Neural cell (in vitro differentiated cells): ENCODE results near the gene INPP5A. TPM values are rescaled to one million over a fixed set of nuclear protein-coding genes. Genes with fewer than 3 reads are reported as not detected.

Experiments
- H2AFZ ChIP-seq: fragments of 200-600, 300-800 bp; sonication (generic), shearing (Covaris generic); 2 replicates; pipeline ENCODE4 v1.6.0; 2014; ENCODE audit warnings: low read depth, mild to moderate bottlenecking, antibody characterized with exemption, low read length, moderate library complexity
- H3F3A ChIP-seq: fragments of 200-600 bp; shearing (Covaris generic); 2 replicates; pipeline ENCODE4 v1.6.1; 2016; ENCODE audit warnings: mild to moderate bottlenecking, moderate library complexity, mixed read lengths, antibody characterized with exemption, low read length; ENCODE audit not compliant: insufficient read depth, poor library complexity, severe bottlenecking
- H3K27ac ChIP-seq: fragments of 200-600, 300-800 bp; sonication (generic), shearing (Covaris generic); 2 replicates; pipeline ENCODE4 v1.5.1; 2014; ENCODE audit warnings: mild to moderate bottlenecking, low read length, moderate library complexity
- H3K27me3 ChIP-seq: fragments of 300-800, 200-600 bp; sonication (generic), shearing (Covaris generic); 2 replicates; pipeline ENCODE4 v1.6.0; 2014; ENCODE audit warnings: mild to moderate bottlenecking, low read depth, low read length, moderate library complexity; ENCODE audit not compliant: insufficient read depth
- H3K36me3 ChIP-seq: fragments of 300-800, 200-600 bp; sonication (generic), shearing (Covaris generic); 2 replicates; pipeline ENCODE4 v1.5.1; 2014; ENCODE audit warnings: mild to moderate bottlenecking, antibody characterized with exemption, low read length, moderate library complexity; ENCODE audit not compliant: insufficient read depth
- H3K4me2 ChIP-seq: fragments of 300-800, 200-600 bp; sonication (generic), shearing (Covaris generic); 2 replicates; pipeline ENCODE4 v1.6.0; 2014; ENCODE audit warnings: mild to moderate bottlenecking, low read length
- H3K4me3 ChIP-seq: fragments of 300-800, 200-600 bp; sonication (generic), shearing (Covaris generic); 2 replicates; pipeline ENCODE4 v1.5.1; 2014; ENCODE audit warnings: mild to moderate bottlenecking, low read length, moderate library complexity
- H3K79me2 ChIP-seq: fragments of 200-600 bp; shearing (Covaris generic); replicated peaks from 2 replicates; pipeline ENCODE4 v1.6.0; 2014; ENCODE audit warnings: mild to moderate bottlenecking, low read length, moderate library complexity; ENCODE audit not compliant: insufficient read depth
- H3K9ac ChIP-seq: fragments of 300-800, 200-600 bp; sonication (generic), shearing (Covaris generic); 2 replicates; pipeline ENCODE4 v1.6.1; 2016; ENCODE audit warnings: mild to moderate bottlenecking, low read length, mixed read lengths
- H3K9me2 ChIP-seq: fragments of 200-600 bp; shearing (Covaris generic); 2 replicates; pipeline ENCODE4 v1.6.1; 2016; ENCODE audit warnings: mild to moderate bottlenecking, low read length, mixed read lengths; ENCODE audit not compliant: insufficient read depth
- H3K9me3 ChIP-seq: fragments of 200-600, 300-800 bp; sonication (generic), shearing (Covaris generic); 2 replicates; pipeline ENCODE4 v1.6.1; 2016; ENCODE audit warnings: mild to moderate bottlenecking, mixed run types, low read length, moderate library complexity, mixed read lengths
- H4K20me1 ChIP-seq: fragments of 200-600 bp; shearing (Covaris generic); 2 replicates; pipeline ENCODE4 v1.6.1; 2016; ENCODE audit warnings: mild to moderate bottlenecking, mixed run types; ENCODE audit not compliant: insufficient read depth
- CTCF ChIP-seq: fragments of 450-650 bp; IDR thresholded peaks from 2 replicates; pipeline ENCODE4 v1.5.1; 2014; ENCODE audit warnings: antibody characterized with exemption, mild to moderate bottlenecking, moderate library complexity; ENCODE audit not compliant: poor library complexity, severe bottlenecking
- EP300 ChIP-seq: fragments of 450-650 bp; conservative IDR thresholded peaks from 2 replicates; pipeline ENCODE4 v1.6.1; 2014; ENCODE audit warnings: antibody characterized with exemption, mild to moderate bottlenecking, moderate library complexity; ENCODE audit not compliant: poor library complexity, severe bottlenecking
- EZH2 ChIP-seq: fragments of 200-600, 300-800 bp; shearing (Covaris generic), sonication (generic); IDR thresholded peaks from 2 replicates; pipeline ENCODE4 v1.6.1; 2014; ENCODE audit warnings: antibody characterized with exemption, low read length, borderline replicate concordance, mild to moderate bottlenecking; ENCODE audit not compliant: insufficient read depth, poor library complexity, severe bottlenecking
- MXI1 ChIP-seq: fragments of 450-650 bp; conservative IDR thresholded peaks from 2 replicates; pipeline ENCODE4 v1.6.1; 2014; ENCODE audit warnings: antibody characterized with exemption, mild to moderate bottlenecking; ENCODE audit not compliant: poor library complexity, severe bottlenecking
- POLR2AphosphoS5 ChIP-seq: IDR thresholded peaks from 2 replicates; pipeline ENCODE4 v1.6.1; 2012
- RAD21 ChIP-seq: fragments of 450-650 bp; conservative IDR thresholded peaks from 2 replicates; pipeline ENCODE4 v1.6.1; 2014; ENCODE audit warnings: antibody characterized with exemption, mild to moderate bottlenecking, moderate library complexity
- REST ChIP-seq: IDR thresholded peaks from 2 replicates; pipeline ENCODE4 v1.6.1; 2012; ENCODE audit warnings: borderline replicate concordance
- SMC3 ChIP-seq: fragments of 450-650 bp; conservative IDR thresholded peaks from 2 replicates; pipeline ENCODE4 v1.6.1; 2014; ENCODE audit warnings: antibody characterized with exemption, mild to moderate bottlenecking, moderate library complexity; ENCODE audit not compliant: poor library complexity
- TAF1 ChIP-seq: IDR thresholded peaks from 2 replicates; pipeline ENCODE4 v1.6.1; 2012; ENCODE audit warnings: low read depth
- polyA plus RNA-seq: library from polyadenylated mRNA; depleted of rRNA; stranded (reverse); fragments of >200 nt; gene quantifications from 2 replicates; pipeline ENCODE4 v1.2.3, GENCODE V29; 2014

The INPP5A gene
- polyA plus RNA-seq, 1 donor from 2014 or later, result 48.8 TPM

- H2AFZ ChIP-seq, result no peak overlapping the region
- H3K4me3 ChIP-seq, result no peak overlapping the region
- no peak overlapping the region for H3K4me2 ChIP-seq
- no peak overlapping the region for H3K27ac ChIP-seq
- H3K79me2 ChIP-seq, result no peaks in the 10 kb centered on the region
- TF ChIP-seq EP300, result no peak
- no peak for TF ChIP-seq EZH2
- TF ChIP-seq TAF1, result no peak
- TF ChIP-seq MXI1, result no peak
- no peak for TF ChIP-seq CTCF
- no peak for TF ChIP-seq RAD21
- no peak for TF ChIP-seq POLR2AphosphoS5
- no peak for TF ChIP-seq SMC3
- no peak for TF ChIP-seq REST
- H3K9me2 ChIP-seq, result no peaks in the 10 kb centered on the region
- no peaks in the 10 kb centered on the region for H3K9me3 ChIP-seq
- no peaks in the 10 kb centered on the region for H3F3A ChIP-seq
- no peak overlapping the region for H3K9ac ChIP-seq
- H3K36me3 ChIP-seq, result no peaks in the 10 kb centered on the region
- H3K27me3 ChIP-seq, result no peaks in the 10 kb centered on the region
- H4K20me1 ChIP-seq, result no peaks in the 10 kb centered on the region
Observed at GRCh38 chr10:132522521-132523411, 14.8 kb upstream of the INPP5A start.

- H3F3A ChIP-seq, result no peaks in the 10 kb centered on the region
- no peak overlapping the region for H3K27ac ChIP-seq
- H3K36me3 ChIP-seq, result no peaks in the 10 kb centered on the region
- no peak overlapping the region for H3K9ac ChIP-seq
- H3K4me2 ChIP-seq, result no peak overlapping the region
- H3K27me3 ChIP-seq, result no peaks in the 10 kb centered on the region
- no peak overlapping the region for H2AFZ ChIP-seq
- H4K20me1 ChIP-seq, result no peaks in the 10 kb centered on the region
- no peaks in the 10 kb centered on the region for H3K9me2 ChIP-seq
- TF ChIP-seq TAF1, result no peak
- TF ChIP-seq SMC3, result no peak
- TF ChIP-seq REST, result no peak
- TF ChIP-seq CTCF, result no peak
- TF ChIP-seq EZH2, result no peak
- no peak for TF ChIP-seq POLR2AphosphoS5
- no peak for TF ChIP-seq EP300
- TF ChIP-seq RAD21, result no peak
- no peak for TF ChIP-seq MXI1
- no peaks in the 10 kb centered on the region for H3K79me2 ChIP-seq
- no peaks in the 10 kb centered on the region for H3K9me3 ChIP-seq
- no peak overlapping the region for H3K4me3 ChIP-seq
Observed at GRCh38 chr10:132523561-132524442, 13.8 kb upstream of the INPP5A start.
